ENCODE results near the gene NOXRED1. TPM values are rescaled to one million over a fixed set of nuclear protein-coding genes. Genes with fewer than 3 reads are reported as not detected.

The NOXRED1 gene
- total RNA-seq, 1 experiment from 2014 or later = 2.0 TPM

GRCh38 chr14:77376771-77377501 is 46.4 kb downstream of the NOXRED1 start, which contains the start of the genes SAMD15 and TMED8:
TSS of gene SAMD15 (plus strand) at chr14:77377379. CDS start at chr14:77377419, 40 bp downstream.
TSS of gene TMED8 (minus strand) at chr14:77377094. CDS start at chr14:77377053, 41 bp downstream.
- Histone ChIP-seq H3K27me3 (ENCODE audit: insufficient read depth, low read depth) (no peaks in the 10 kb centered on the region), H2AFZ (peak within 1 kb of the TSS; percentile 99), H4K20me1 (ENCODE audit: insufficient read depth) (no peaks in the 10 kb centered on the region), H3K4me2 (peak within 1 kb of the TSS; percentile 88), H3K9me3 (ENCODE audit: insufficient read depth, low read depth) (no peaks in the 10 kb centered on the region), H3F3A (ENCODE audit: insufficient read depth, low read depth) (no peaks in the 10 kb centered on the region; the same call in none of the 2 replicates), H3K27ac (peak within 1 kb of the TSS; percentile 40), H3K4me1 (replicated peaks; ENCODE audit: insufficient read depth) (peaks cover 19% of the 10 kb centered on the region), H3K9me2 (ENCODE audit: insufficient read depth) (no peaks in the 10 kb centered on the region), H3K79me2 (ENCODE audit: low read depth) (peaks cover 28% of the 10 kb centered on the region), H3K36me3 (ENCODE audit: low read depth) (no peaks in the 10 kb centered on the region), H3K4me3 (peak within 1 kb of the TSS; percentile 82)
- POLR2A ChIA-PET (ENCODE audit: unreplicated experiment) = interaction anchor here (0.5 to 1.5 kb wide), 6 partner anchors 15 to 279 kb away, joined by 3 to 17 read pairs (median 6); partner anchors contain the start of genes CIPC and GSTZ1
- CTCF ChIA-PET = interaction anchor here (0.5 to 1.5 kb wide), 4 partner anchors 36 to 992 kb away, joined by 3 to 11 read pairs (median 5); no protein-coding TSS in a partner anchor
- intact Hi-C loops (cut with micrococcal nuclease; ENCODE audit: unreplicated experiment) = loop anchor here (1.0 kb wide), 2 partner anchors 56 to 80 kb away; partner anchors contain the start of genes GSTZ1 and VIPAS39
- BruUV-seq (replicated peaks) = no TSS peak
- no peak for TF ChIP-seq EZH2 (IDR thresholded peaks at IDR 0.05; ENCODE audit: low read depth)
- peak; percentile 46; the same call in 1 of the 2 replicates for TF ChIP-seq CTCF (conservative IDR thresholded peaks at IDR 0.05)
- DNase-seq = peak; percentile 83 to 97

DNA sequence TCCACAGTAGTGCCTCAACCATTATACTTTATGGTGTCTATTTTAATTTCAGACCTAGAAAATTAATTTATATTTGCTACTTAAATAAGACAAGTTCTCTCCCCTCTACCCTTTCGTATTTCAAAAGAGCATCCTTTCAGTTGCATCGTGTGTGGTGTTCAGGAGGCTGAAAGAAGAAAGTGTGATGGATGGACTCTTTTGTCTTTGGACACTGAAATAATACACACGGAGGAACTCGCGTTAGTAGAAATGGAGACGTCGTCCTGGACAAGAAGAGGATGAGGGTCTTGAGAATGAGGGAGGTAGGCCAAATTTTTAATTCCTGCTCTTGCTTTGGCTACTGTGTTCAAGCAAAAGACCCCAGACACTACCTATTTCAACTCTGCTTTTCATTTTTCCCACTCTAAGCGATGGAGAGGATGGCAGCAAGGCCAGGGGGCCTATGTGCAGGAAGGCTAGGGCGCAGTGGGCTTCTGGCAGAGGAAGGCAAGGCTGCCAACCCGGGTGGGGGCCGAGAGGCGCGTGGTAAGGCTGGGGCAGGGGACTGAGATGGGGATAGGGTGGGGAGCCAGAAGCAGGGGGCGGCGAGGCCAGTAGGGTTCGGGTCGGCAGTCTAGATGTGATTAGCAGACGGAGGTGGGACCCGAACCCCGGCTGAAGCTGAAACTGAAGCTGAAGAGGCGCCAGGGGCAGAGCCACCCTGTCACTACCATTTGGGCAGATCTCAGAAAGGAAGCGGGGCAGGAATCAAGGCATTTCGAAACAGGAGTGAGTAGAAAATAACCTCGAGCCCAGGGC is 47.2 kb downstream of the NOXRED1 start:
- peak overlapping the region; percentile 82 for H3K4me3 ChIP-seq
- no peaks in the 10 kb centered on the region for H3K36me3 ChIP-seq (ENCODE audit: low read depth)
- peaks cover 19% of the 10 kb centered on the region for H3K4me1 ChIP-seq (replicated peaks; ENCODE audit: insufficient read depth)
- H3K79me2 ChIP-seq (ENCODE audit: low read depth) = peaks cover 28% of the 10 kb centered on the region
- intact Hi-C loops (cut with micrococcal nuclease; ENCODE audit: unreplicated experiment) = no loop called here
- no peaks in the 10 kb centered on the region for H3K9me2 ChIP-seq (ENCODE audit: insufficient read depth)
- no peaks in the 10 kb centered on the region; the same call in none of the 2 replicates for H3F3A ChIP-seq (ENCODE audit: insufficient read depth, low read depth)
- H3K27me3 ChIP-seq (ENCODE audit: insufficient read depth, low read depth) = no peaks in the 10 kb centered on the region
- H2AFZ ChIP-seq = peak overlapping the region; percentile 99
- H3K4me2 ChIP-seq = peak overlapping the region; percentile 88
- TF ChIP-seq EZH2 (IDR thresholded peaks at IDR 0.05; ENCODE audit: low read depth) = no peak
- no peak for TF ChIP-seq CTCF (conservative IDR thresholded peaks at IDR 0.05)
- POLR2A ChIA-PET (ENCODE audit: unreplicated experiment) = interaction anchor here (0.5 to 1.5 kb wide), 5 partner anchors 16 to 278 kb away, joined by 3 to 17 read pairs (median 5); partner anchors contain the start of genes CIPC and GSTZ1
- no peak for DNase-seq
- BruUV-seq (replicated peaks) = TSS peak; percentile 37
- no peaks in the 10 kb centered on the region for H3K9me3 ChIP-seq (ENCODE audit: insufficient read depth, low read depth)
- CTCF ChIA-PET = interaction anchor here (0.5 to 1.5 kb wide), 3 partner anchors 36 to 991 kb away, joined by 4 to 11 read pairs (median 6); no protein-coding TSS in a partner anchor
- H4K20me1 ChIP-seq (ENCODE audit: insufficient read depth) = no peaks in the 10 kb centered on the region
- H3K27ac ChIP-seq = no peak overlapping the region

All from PC-9 (cell line).